Thoracic aorta (tissue), 2 donors: ENCODE data around the gene ADIPOR2. TPM values are rescaled to one million over a fixed set of nuclear protein-coding genes. Genes with fewer than 3 reads are reported as not detected.

Experiments used
- ATAC-seq: fragments of 150-250 bp; one replicate; pipeline ENCODE4 v1.8.0; 2017; ENCODE audit warnings: low read depth; ENCODE audit not compliant: insufficient number of reproducible peaks, low FRiP score
- DNase-seq: peaks from one replicate; pipeline ENCODE4 v3.0.0-alpha.2; 2020; ENCODE audit warnings: low spot score
- H3K27ac ChIP-seq, 2 donors: fragments of 200-600 bp; sonication (generic); 1 replicate in 1 of 2; 2 replicates in 1 of 2; pipeline ENCODE4 v1.5.1; 2016; ENCODE audit warnings: mild to moderate bottlenecking in 2 of 2, moderate library complexity in 2 of 2
- H3K27me3 ChIP-seq: fragments of 200-600 bp; sonication (generic); replicated peaks from 2 replicates; pipeline ENCODE4 v1.6.0; 2016; ENCODE audit warnings: mild to moderate bottlenecking; ENCODE audit not compliant: insufficient read depth
- H3K36me3 ChIP-seq: fragments of 200-600 bp; sonication (generic); one replicate; pipeline ENCODE4 v1.5.1; 2016
- H3K4me1 ChIP-seq, 2 donors: fragments of 200-600 bp; sonication (generic); 1 replicate in 1 of 2; 2 replicates in 1 of 2; pipeline versions ENCODE4 v1.5.1 to v1.6.0; 2016; ENCODE audit warnings: low read depth in 2 of 2, mild to moderate bottlenecking in 1 of 2; ENCODE audit not compliant: control insufficient read depth in 1 of 2
- H3K4me3 ChIP-seq: fragments of 200-600 bp; sonication (generic); 2 replicates; pipeline ENCODE4 v1.5.1; 2016; ENCODE audit warnings: mild to moderate bottlenecking
- H3K9me3 ChIP-seq: fragments of 200-600 bp; sonication (generic); 2 replicates; pipeline ENCODE4 v1.5.1; 2016
- total RNA-seq, 2 donors: library from RNA; depleted of rRNA; stranded (reverse); fragments of >200 nt; gene quantifications; one replicate each; pipeline versions ENCODE4 v1.1.0 to v1.2.3, GENCODE V29; 2016
- TF ChIP-seq, protein P1 (sequence below): fragments of 200-600 bp; sonication (generic); IDR thresholded peaks from one replicate; pipeline ENCODE4 v1.5.1; 2019; ENCODE audit warnings: antibody characterized with exemption

Gene ADIPOR2
- total RNA-seq, 2 donors from 2014 or later = 24.2 to 43.0 TPM

DNA sequence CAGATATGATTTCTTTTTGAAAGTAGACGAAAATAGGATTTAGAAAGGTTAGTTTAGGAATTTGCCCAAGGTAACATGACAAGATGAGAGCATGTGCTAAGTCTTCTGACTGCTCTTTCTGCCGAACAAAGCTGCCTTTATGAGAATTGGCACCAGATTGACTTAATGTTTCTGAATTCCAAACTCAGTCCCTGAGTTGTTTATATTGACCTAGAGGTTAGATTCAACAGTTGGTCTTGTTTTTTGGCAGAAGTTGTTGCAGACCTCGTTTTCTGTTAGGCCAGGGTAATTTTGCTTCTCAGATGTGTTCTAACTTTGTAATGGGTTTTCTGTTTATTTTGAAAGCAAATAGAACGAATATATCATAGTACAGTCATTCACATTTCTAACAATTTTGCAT lies 68.0 kb downstream of the ADIPOR2 start:
- no peaks in the 10 kb centered on the region for H3K27me3 ChIP-seq
- ATAC-seq = no peak
- H3K9me3 ChIP-seq = no peaks in the 10 kb centered on the region

DNA sequence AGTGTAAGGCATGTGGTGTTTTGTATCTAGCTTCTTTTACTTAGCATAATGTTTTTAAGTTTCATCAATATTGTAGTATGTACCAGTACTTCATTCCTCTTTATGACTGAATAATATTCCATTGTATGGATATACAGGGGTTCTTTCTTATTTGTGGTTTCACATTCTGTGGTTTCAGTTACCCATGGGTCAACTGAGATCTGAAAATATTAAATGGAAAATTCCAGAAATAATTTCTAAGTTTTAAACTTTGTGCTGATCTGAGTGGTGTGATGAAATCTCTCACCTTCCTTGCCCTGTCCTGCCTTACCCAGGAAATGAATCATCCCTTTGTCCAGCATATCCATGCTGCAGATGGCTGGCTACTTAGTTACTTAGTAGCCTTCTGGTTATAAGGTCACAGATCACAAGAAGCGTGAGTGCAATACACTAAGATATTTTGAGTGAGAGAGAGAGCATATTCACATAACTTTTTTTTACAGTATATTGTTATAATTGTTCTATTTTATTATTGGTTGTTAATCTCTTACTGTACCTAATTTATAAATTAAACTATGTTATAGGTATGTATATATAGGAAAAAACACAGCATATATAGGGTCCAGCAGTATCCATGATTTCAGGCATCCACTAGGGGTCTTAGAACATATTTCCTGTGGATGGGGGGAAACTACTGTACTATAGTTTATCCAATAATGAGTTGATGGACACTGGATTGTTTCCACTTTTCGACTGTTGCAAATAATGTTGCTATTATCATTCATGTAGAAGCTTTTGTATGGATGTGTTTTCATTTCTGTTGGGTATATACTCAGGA lies 69.9 kb downstream of the ADIPOR2 start:
- no peak for ATAC-seq

More for the DNA sequence above, 68.0 kb downstream of the ADIPOR2 start:
- no peak for DNase-seq
- no peak overlapping the region for H3K4me3 ChIP-seq
- H3K27ac ChIP-seq = no peak overlapping the region
- peaks cover 3% of the 10 kb centered on the region for H3K36me3 ChIP-seq
- H3K4me1 ChIP-seq = peaks cover 8 to 14% of the 10 kb centered on the region in 2 donors
- TF ChIP-seq, protein P1, sequence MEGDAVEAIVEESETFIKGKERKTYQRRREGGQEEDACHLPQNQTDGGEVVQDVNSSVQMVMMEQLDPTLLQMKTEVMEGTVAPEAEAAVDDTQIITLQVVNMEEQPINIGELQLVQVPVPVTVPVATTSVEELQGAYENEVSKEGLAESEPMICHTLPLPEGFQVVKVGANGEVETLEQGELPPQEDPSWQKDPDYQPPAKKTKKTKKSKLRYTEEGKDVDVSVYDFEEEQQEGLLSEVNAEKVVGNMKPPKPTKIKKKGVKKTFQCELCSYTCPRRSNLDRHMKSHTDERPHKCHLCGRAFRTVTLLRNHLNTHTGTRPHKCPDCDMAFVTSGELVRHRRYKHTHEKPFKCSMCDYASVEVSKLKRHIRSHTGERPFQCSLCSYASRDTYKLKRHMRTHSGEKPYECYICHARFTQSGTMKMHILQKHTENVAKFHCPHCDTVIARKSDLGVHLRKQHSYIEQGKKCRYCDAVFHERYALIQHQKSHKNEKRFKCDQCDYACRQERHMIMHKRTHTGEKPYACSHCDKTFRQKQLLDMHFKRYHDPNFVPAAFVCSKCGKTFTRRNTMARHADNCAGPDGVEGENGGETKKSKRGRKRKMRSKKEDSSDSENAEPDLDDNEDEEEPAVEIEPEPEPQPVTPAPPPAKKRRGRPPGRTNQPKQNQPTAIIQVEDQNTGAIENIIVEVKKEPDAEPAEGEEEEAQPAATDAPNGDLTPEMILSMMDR = no peak

DNA sequence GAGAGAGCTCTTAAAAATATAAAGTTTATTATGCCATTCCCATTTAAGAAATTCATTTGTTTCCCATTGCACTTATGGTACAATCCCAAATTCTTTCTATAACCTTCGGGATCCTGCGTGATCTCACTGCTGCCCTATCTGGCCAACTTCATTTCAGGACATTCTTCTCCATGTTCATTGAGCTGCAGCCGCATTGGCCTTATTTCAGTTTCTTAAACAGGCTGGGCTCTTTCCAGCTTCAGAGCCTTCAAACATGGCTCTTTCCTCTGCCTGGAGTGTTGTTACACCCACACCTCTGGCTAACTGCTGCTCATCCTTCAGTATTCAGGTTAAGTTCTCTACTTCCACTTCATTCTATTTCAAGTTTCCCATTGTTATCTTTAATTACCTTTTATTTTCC lies 71.0 kb downstream of the ADIPOR2 start:
- H3K27ac ChIP-seq = no peak overlapping the region
- DNase-seq (no peak), ATAC-seq (no peak)
- TF ChIP-seq, protein P1 = no peak
- no peaks in the 10 kb centered on the region for H3K27me3 ChIP-seq
- H3K4me1 ChIP-seq = peaks cover 8 to 10% of the 10 kb centered on the region in 2 donors
- H3K36me3 ChIP-seq = no peaks in the 10 kb centered on the region
- H3K4me3 ChIP-seq = no peak overlapping the region
- no peaks in the 10 kb centered on the region for H3K9me3 ChIP-seq

More for the DNA sequence above, 69.9 kb downstream of the ADIPOR2 start:
- Histone ChIP-seq H3K4me1 (peaks cover 8 to 14% of the 10 kb centered on the region in 2 donors), H3K9me3 (no peaks in the 10 kb centered on the region), H3K27me3 (no peaks in the 10 kb centered on the region), H3K27ac (no peak overlapping the region), H3K4me3 (no peak overlapping the region), H3K36me3 (no peaks in the 10 kb centered on the region)
- DNase-seq = no peak
- TF ChIP-seq, protein P1 = no peak

DNA sequence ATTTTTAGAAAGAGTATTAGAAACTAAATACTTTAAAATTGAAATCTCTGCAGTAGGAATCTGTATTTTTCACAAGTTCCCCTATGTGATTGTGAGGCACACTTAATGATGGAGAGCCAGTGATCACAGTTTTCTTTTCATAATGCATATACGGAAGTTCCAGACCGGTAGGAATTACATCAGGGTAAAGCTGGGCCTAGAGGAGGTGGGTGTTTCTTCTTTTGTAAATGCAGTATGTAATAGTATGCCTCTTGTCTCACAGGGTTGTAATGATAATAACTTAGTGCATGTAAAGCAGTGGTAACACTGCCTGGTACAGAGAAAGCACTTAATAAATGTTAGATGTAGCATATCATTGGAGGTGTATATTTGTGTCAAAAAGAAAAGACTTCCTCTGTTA lies 72.3 kb downstream of the ADIPOR2 start:
- ATAC-seq (no peak), DNase-seq (no peak)
- H3K36me3 ChIP-seq = no peaks in the 10 kb centered on the region
- H3K4me3 ChIP-seq = no peak overlapping the region
- H3K9me3 ChIP-seq = no peaks in the 10 kb centered on the region
- peaks cover 8% of the 10 kb centered on the region in 2 donors for H3K4me1 ChIP-seq
- H3K27ac ChIP-seq = no peak overlapping the region
- H3K27me3 ChIP-seq = no peaks in the 10 kb centered on the region
- TF ChIP-seq, protein P1 = no peak

DNA sequence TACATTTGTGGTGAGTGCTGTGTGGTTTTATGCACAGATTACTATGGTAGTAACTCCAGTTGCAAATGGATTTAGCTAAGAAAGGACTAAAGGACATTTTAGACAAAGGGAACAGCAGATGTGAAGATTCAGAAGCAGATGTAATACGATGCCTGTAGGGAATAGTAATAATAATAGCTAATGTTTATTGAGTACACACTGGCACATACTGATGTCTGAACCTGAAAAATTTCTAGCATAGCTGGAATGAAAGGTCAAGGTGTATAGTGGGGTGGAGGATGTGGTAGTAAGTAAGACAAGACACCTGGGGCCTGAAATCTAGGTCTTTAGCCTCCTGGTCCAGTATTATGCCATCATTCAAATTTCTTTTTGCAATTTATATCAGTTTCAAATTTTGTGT lies 75.2 kb downstream of the ADIPOR2 start:
- ATAC-seq = no peak
- Histone ChIP-seq H3K4me3 (no peak overlapping the region), H3K27ac (no peak overlapping the region), H3K9me3 (no peaks in the 10 kb centered on the region), H3K36me3 (no peaks in the 10 kb centered on the region), H3K27me3 (no peaks in the 10 kb centered on the region), H3K4me1 (no peaks in the 10 kb centered on the region)
- no peak for DNase-seq
- TF ChIP-seq, protein P1 = no peak
